DOHH2 (cell line): ENCODE results near the gene MAP4K4.

Source experiments
- H3F3A ChIP-seq: fragments of 200-600 bp; sonication (generic), shearing (Covaris generic); 2 replicates; pipeline ENCODE4 v1.6.0; 2016; ENCODE audit warnings: antibody characterized with exemption, mild to moderate bottlenecking; ENCODE audit not compliant: control insufficient read depth, insufficient read depth
- H3K27ac ChIP-seq: fragments of 200-600 bp; sonication (generic); 2 replicates; pipeline ENCODE4 v1.5.1; 2014; ENCODE audit warnings: low read depth, mild to moderate bottlenecking, low read length, moderate library complexity
- H3K27me3 ChIP-seq: fragments of 200-600 bp; sonication (generic); 2 replicates; pipeline ENCODE4 v1.6.1; 2014; ENCODE audit warnings: mild to moderate bottlenecking, low read length, mixed read lengths; ENCODE audit not compliant: control insufficient read depth
- H3K36me3 ChIP-seq: fragments of 200-600 bp; sonication (generic); 2 replicates; pipeline ENCODE4 v1.6.1; 2014; ENCODE audit warnings: mild to moderate bottlenecking, low read length, moderate library complexity, mixed read lengths; ENCODE audit not compliant: control insufficient read depth
- H3K4me1 ChIP-seq: fragments of 200-600 bp; sonication (generic); 2 replicates; pipeline ENCODE4 v1.6.1; 2014; ENCODE audit warnings: mild to moderate bottlenecking, low read length, mixed read lengths; ENCODE audit not compliant: control insufficient read depth
- H3K4me2 ChIP-seq: fragments of 200-600 bp; sonication (generic); 2 replicates; pipeline ENCODE4 v1.6.0; 2014; ENCODE audit warnings: mild to moderate bottlenecking, low read length, moderate library complexity
- H3K4me3 ChIP-seq: fragments of 200-600 bp; sonication (generic); 2 replicates; pipeline ENCODE4 v1.5.1; 2014; ENCODE audit warnings: mild to moderate bottlenecking, low read length, mixed read lengths
- H3K79me2 ChIP-seq: fragments of 200-600 bp; sonication (generic); 2 replicates; pipeline ENCODE4 v1.6.1; 2014; ENCODE audit warnings: mild to moderate bottlenecking, low read length, mixed read lengths; ENCODE audit not compliant: control insufficient read depth
- H3K9me2 ChIP-seq: fragments of 200-600 bp; sonication (generic); replicated peaks from 2 replicates; pipeline ENCODE4 v1.6.1; 2014; ENCODE audit warnings: mild to moderate bottlenecking, low read length, mixed read lengths; ENCODE audit not compliant: control insufficient read depth
- H3K9me3 ChIP-seq: fragments of 200-600 bp; sonication (generic); 2 replicates; pipeline ENCODE4 v1.6.1; 2014; ENCODE audit warnings: antibody characterized with exemption, low read length, mixed read lengths; ENCODE audit not compliant: control insufficient read depth, insufficient read depth
- H4K20me1 ChIP-seq: fragments of 200-600 bp; sonication (generic); 2 replicates; pipeline ENCODE4 v1.6.0; 2014; ENCODE audit warnings: low read depth, mild to moderate bottlenecking, antibody characterized with exemption, low read length, moderate library complexity; ENCODE audit not compliant: control insufficient read depth, insufficient read depth
- EZH2phosphoT487 ChIP-seq: fragments of 200-600 bp; sonication (generic); IDR thresholded peaks from 2 replicates; pipeline ENCODE4 v1.6.1; 2017; ENCODE audit warnings: borderline replicate concordance, mild to moderate bottlenecking, antibody characterized with exemption, low read length, moderate library complexity, mixed read lengths
- TF ChIP-seq, protein P1 (sequence below): fragments of 200-600 bp; sonication (generic); IDR thresholded peaks from one replicate; pipeline ENCODE4 v1.5.1; 2014; ENCODE audit warnings: antibody characterized with exemption, mild to moderate bottlenecking, low read depth, low read length; ENCODE audit not compliant: poor library complexity, severe bottlenecking

MAP4K4 gene

DNA sequence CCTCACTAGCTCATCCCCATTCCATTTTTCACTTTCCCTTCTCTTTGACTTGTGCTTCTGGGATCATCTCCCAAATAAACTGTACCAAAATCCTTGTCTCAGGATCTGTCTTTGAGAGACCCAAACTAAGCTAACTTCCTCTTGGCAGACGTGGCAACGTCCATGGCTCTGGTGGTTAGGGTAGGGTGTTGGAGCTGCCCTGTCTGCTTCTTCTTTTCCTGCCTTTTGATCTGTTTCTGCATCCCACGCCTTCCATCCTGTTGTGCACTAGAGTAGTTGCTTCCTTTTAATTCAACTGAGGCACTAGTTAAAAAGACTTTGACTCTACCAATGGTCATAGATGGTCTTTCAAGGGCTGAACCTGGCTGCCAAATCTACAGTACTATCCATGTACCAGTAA is 5.5 kb upstream of the MAP4K4 start:
- Histone ChIP-seq H3K27me3 (peaks cover 18% of the 10 kb centered on the region), H3K4me2 (no peak overlapping the region), H3K36me3 (no peaks in the 10 kb centered on the region), H3K4me3 (no peak overlapping the region), H3K9me3 (no peaks in the 10 kb centered on the region), H3F3A (peaks cover 8% of the 10 kb centered on the region; the same call in 1 of the 2 replicates), H3K79me2 (no peaks in the 10 kb centered on the region), H4K20me1 (no peaks in the 10 kb centered on the region), H3K27ac (no peak overlapping the region), H3K9me2 (no peaks in the 10 kb centered on the region), H3K4me1 (peaks cover 9% of the 10 kb centered on the region)
- TF ChIP-seq, protein P1, sequence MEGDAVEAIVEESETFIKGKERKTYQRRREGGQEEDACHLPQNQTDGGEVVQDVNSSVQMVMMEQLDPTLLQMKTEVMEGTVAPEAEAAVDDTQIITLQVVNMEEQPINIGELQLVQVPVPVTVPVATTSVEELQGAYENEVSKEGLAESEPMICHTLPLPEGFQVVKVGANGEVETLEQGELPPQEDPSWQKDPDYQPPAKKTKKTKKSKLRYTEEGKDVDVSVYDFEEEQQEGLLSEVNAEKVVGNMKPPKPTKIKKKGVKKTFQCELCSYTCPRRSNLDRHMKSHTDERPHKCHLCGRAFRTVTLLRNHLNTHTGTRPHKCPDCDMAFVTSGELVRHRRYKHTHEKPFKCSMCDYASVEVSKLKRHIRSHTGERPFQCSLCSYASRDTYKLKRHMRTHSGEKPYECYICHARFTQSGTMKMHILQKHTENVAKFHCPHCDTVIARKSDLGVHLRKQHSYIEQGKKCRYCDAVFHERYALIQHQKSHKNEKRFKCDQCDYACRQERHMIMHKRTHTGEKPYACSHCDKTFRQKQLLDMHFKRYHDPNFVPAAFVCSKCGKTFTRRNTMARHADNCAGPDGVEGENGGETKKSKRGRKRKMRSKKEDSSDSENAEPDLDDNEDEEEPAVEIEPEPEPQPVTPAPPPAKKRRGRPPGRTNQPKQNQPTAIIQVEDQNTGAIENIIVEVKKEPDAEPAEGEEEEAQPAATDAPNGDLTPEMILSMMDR = no peak
- no peak for TF ChIP-seq EZH2phosphoT487

DNA sequence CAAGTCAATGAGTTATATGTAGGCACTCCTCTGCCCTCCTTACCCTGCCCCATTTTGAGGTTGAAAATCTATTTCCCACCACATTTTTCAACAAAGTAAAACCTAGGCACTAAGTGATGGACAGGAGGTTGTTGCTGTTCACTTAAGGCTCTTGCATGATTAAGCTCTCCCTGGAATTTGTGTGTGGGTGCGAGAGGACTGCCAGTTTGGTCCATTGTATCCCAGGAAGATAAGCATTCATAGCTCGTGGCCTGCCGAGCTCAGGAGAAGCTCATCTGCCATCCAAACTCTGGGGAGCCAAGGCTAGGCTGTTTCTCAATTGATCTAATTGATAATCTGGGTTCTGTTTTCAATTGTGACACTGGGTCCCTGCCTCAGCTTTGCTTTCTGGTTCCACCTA is 4.7 kb upstream of the MAP4K4 start:
- Histone ChIP-seq H3K4me3 (no peak overlapping the region), H3K4me1 (peaks cover 10% of the 10 kb centered on the region), H3K79me2 (peaks cover under 1% of the 10 kb centered on the region), H3F3A (peaks cover 8% of the 10 kb centered on the region; the same call in 1 of the 2 replicates), H3K4me2 (no peak overlapping the region), H3K36me3 (no peaks in the 10 kb centered on the region), H3K27ac (no peak overlapping the region), H3K9me2 (no peaks in the 10 kb centered on the region), H3K9me3 (no peaks in the 10 kb centered on the region), H3K27me3 (peaks cover 18% of the 10 kb centered on the region), H4K20me1 (no peaks in the 10 kb centered on the region)
- TF ChIP-seq, protein P1 = no peak
- TF ChIP-seq EZH2phosphoT487 = no peak

DNA sequence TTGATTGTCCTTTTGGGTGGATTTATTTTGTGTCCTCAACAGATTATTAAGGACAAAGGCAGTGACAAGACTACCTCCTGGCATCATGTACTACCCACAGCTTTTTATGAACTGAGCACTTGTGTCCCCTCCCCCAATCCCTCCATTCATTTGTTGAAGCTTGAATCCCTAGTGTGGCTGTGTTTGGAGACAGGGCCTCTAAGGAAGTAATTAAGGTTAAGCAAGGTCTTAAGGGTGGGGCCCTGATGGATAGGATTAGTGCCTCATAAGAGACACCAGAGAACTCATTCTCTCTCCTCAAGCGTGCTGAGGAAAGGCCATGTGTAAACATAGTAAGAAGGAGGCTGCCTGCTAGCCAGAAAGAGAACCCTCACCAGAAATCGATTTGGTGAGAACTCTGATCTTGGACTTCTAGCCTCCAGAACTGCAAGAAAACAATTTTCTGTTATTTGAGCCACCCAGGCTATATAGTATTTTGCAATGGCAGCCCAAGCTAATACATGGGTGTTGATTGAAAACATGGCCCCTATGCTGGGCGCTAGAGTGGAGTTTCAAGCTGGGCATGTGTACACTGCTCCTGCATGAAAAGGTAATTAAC is 3.4 kb upstream of the MAP4K4 start:
- peaks cover 9% of the 10 kb centered on the region for H3K36me3 ChIP-seq
- no peak overlapping the region for H3K27ac ChIP-seq
- TF ChIP-seq EZH2phosphoT487 = no peak
- TF ChIP-seq, protein P1 = no peak
- H3K9me3 ChIP-seq = no peaks in the 10 kb centered on the region
- H3K4me1 ChIP-seq = peaks cover 10% of the 10 kb centered on the region
- peaks cover 13% of the 10 kb centered on the region; the same call in 1 of the 2 replicates for H3F3A ChIP-seq
- peaks cover 3% of the 10 kb centered on the region; the same call in 1 of the 2 replicates for H4K20me1 ChIP-seq
- no peak overlapping the region for H3K4me2 ChIP-seq
- no peaks in the 10 kb centered on the region for H3K9me2 ChIP-seq
- H3K27me3 ChIP-seq = peaks cover 18% of the 10 kb centered on the region
- H3K79me2 ChIP-seq = peaks cover 13% of the 10 kb centered on the region
- no peak overlapping the region for H3K4me3 ChIP-seq
